H1 (cell line): ENCODE data around the gene CLEC16A. TPM values are rescaled to one million over a fixed set of nuclear protein-coding genes. Genes with fewer than 3 reads are reported as not detected.

Source experiments
- CTCF ChIA-PET: fragments of 300-600 bp; sonication (Branson Sonifier 250); formaldehyde crosslinking; loops from one replicate; lab custom pipeline; 2021; ENCODE audit not compliant: partially characterized antibody; lab: Charles Lee
- POLR2A ChIA-PET: fragments of 300-600 bp; sonication (Branson Sonifier 250); formaldehyde crosslinking; loops from one replicate; lab custom pipeline; 2021; ENCODE audit warnings: inconsistent platforms; ENCODE audit not compliant: partially characterized antibody; lab: Charles Lee
- DNase-seq, 2 experiments: peaks; one replicate each; pipeline versions ENCODE4 v3.0.0 to v3.0.0-alpha.2; 2010 to 2022; ENCODE audit warnings: low spot score in 2 of 2, low read depth in 1 of 2, mixed read lengths in 1 of 2
- FAIRE-seq: peaks from 2 replicates; lab custom pipeline; 2011; peaks lifted over from hg19 to GRCh38; lab: Jason Lieb, UNC
- H2AFZ ChIP-seq: 2 replicates; pipeline ENCODE4 v1.8.1; 2012; ENCODE audit warnings: low read length, inconsistent platforms
- H2AK5ac ChIP-seq: 2 replicates; pipeline ENCODE4 v1.6.1; 2013; ENCODE audit warnings: low read depth, low read length
- H2BK120ac ChIP-seq: replicated peaks from 2 replicates; pipeline ENCODE3; 2013; ENCODE audit warnings: low read depth, low read length, inconsistent platforms
- H2BK12ac ChIP-seq: 2 replicates; pipeline ENCODE4 v1.6.1; 2013; ENCODE audit warnings: low read depth, low read length
- H2BK15ac ChIP-seq: 2 replicates; pipeline ENCODE4 v1.6.1; 2013; ENCODE audit warnings: low read length
- H2BK20ac ChIP-seq: 2 replicates; pipeline ENCODE4 v1.6.1; 2013; ENCODE audit warnings: low read length
- H2BK5ac ChIP-seq: 2 replicates; pipeline ENCODE4 v1.6.1; 2013; ENCODE audit warnings: low read depth, low read length
- H3K14ac ChIP-seq: 2 replicates; pipeline ENCODE4 v1.6.1; 2013; ENCODE audit warnings: inconsistent platforms; ENCODE audit not compliant: insufficient read length
- H3K18ac ChIP-seq: 2 replicates; pipeline ENCODE4 v1.6.1; 2013; ENCODE audit warnings: low read length; ENCODE audit errors: extremely low read depth
- H3K23ac ChIP-seq: 2 replicates; pipeline ENCODE4 v1.6.1; 2013; ENCODE audit warnings: inconsistent platforms; ENCODE audit not compliant: insufficient read length
- H3K23me2 ChIP-seq: 2 replicates; pipeline ENCODE4 v1.6.1; 2013; ENCODE audit warnings: low read depth, low read length
- H3K27ac ChIP-seq: 2 replicates; pipeline ENCODE4 v1.6.1; 2011; ENCODE audit warnings: low read depth, low read length, inconsistent platforms
- H3K27me3 ChIP-seq, 4 experiments: replicated peaks in 1 of 4; 1 replicate in 1 of 4; 2 replicates in 3 of 4; pipeline versions ENCODE4 v1.6.1 to v1.8.1; 2011 to 2013; ENCODE audit warnings: low read length in 3 of 4, mild to moderate bottlenecking in 3 of 4, inconsistent platforms in 2 of 4, mixed read lengths in 2 of 4, moderate library complexity in 1 of 4; ENCODE audit not compliant: control insufficient read depth in 3 of 4, insufficient read depth in 3 of 4; ENCODE audit errors: extremely low read depth in 1 of 4
- H3K36me3 ChIP-seq, 4 experiments: 2 replicates each; pipeline versions ENCODE4 v1.6.1 to v1.8.1; 2011 to 2013; ENCODE audit warnings: mild to moderate bottlenecking in 4 of 4, low read length in 3 of 4, moderate library complexity in 2 of 4, control low read depth in 1 of 4, inconsistent platforms in 1 of 4; ENCODE audit not compliant: insufficient read depth in 4 of 4, control insufficient read depth in 2 of 4
- H3K4ac ChIP-seq: replicated peaks from 2 replicates; pipeline ENCODE3; 2013; ENCODE audit warnings: low read length, low read depth, mixed read lengths, inconsistent platforms; ENCODE audit not compliant: insufficient read length
- H3K4me1 ChIP-seq, 4 experiments: replicated peaks in 1 of 4; 1 replicate in 1 of 4; 2 replicates in 3 of 4; pipeline versions ENCODE4 v1.6.1 to v1.8.1; 2011 to 2013; ENCODE audit warnings: low read length in 3 of 4, inconsistent platforms in 2 of 4, mixed read lengths in 1 of 4; ENCODE audit not compliant: insufficient read depth in 4 of 4, control insufficient read depth in 3 of 4
- H3K4me2 ChIP-seq, 2 experiments: 2 replicates each; pipeline versions ENCODE4 v1.6.1 to v1.8.1; 2011 to 2013; ENCODE audit warnings: low read depth in 2 of 2, low read length in 2 of 2, control low read depth in 1 of 2, inconsistent platforms in 1 of 2, mild to moderate bottlenecking in 1 of 2; ENCODE audit not compliant: insufficient read depth in 1 of 2
- H3K4me3 ChIP-seq, 4 experiments: fragments of 200-600, 300-600 bp in 1 of 4; sonication (generic), shearing (Covaris generic), sonication (Bioruptor Twin) in 1 of 4; 2 replicates each; pipeline versions ENCODE4 v1.5.1 to v1.8.1; 2011 to 2016; ENCODE audit warnings: low read length in 4 of 4, low read depth in 3 of 4, control low read depth in 2 of 4, inconsistent platforms in 2 of 4, mild to moderate bottlenecking in 2 of 4, mixed read lengths in 1 of 4, moderate library complexity in 1 of 4; ENCODE audit not compliant: insufficient read depth in 2 of 4; ENCODE audit errors: extremely low read depth in 1 of 4
- H3K56ac ChIP-seq: replicated peaks from 2 replicates; pipeline ENCODE3; 2013; ENCODE audit warnings: low read depth, mild to moderate bottlenecking, mixed read lengths, low read length, inconsistent platforms; ENCODE audit not compliant: insufficient read length
- H3K79me1 ChIP-seq: 2 replicates; pipeline ENCODE4 v1.6.1; 2013; ENCODE audit warnings: low read depth, low read length, control low read depth
- H3K79me2 ChIP-seq, 2 experiments: 2 replicates each; pipeline versions ENCODE4 v1.6.1 to v1.8.1; 2012 to 2013; ENCODE audit warnings: low read length in 2 of 2, mild to moderate bottlenecking in 2 of 2, inconsistent platforms in 1 of 2; ENCODE audit not compliant: insufficient read depth in 2 of 2, control insufficient read depth in 1 of 2
- H3K9ac ChIP-seq, 4 experiments: replicated peaks in 1 of 4; 1 replicate in 1 of 4; 2 replicates in 3 of 4; pipeline versions ENCODE4 v1.6.1 to v1.8.1; 2011 to 2013; ENCODE audit warnings: low read depth in 3 of 4, low read length in 3 of 4, control low read depth in 2 of 4, mild to moderate bottlenecking in 2 of 4, moderate library complexity in 2 of 4, inconsistent platforms in 1 of 4; ENCODE audit errors: extremely low read depth in 1 of 4
- H3K9me3 ChIP-seq, 2 experiments: 2 replicates each; pipeline versions ENCODE4 v1.6.1 to v1.8.1; 2012 to 2013; ENCODE audit warnings: mild to moderate bottlenecking in 2 of 2, moderate library complexity in 2 of 2, control low read depth in 1 of 2, inconsistent platforms in 1 of 2, low read depth in 1 of 2, low read length in 1 of 2, mixed read lengths in 1 of 2; ENCODE audit not compliant: insufficient read depth in 2 of 2
- H4K20me1 ChIP-seq, 2 experiments: replicated peaks in 1 of 2; 2 replicates each; pipeline versions ENCODE3 to v1.8.1; 2011 to 2013; ENCODE audit warnings: inconsistent platforms in 2 of 2, low read length in 2 of 2, mild to moderate bottlenecking in 1 of 2; ENCODE audit not compliant: insufficient read depth in 2 of 2, control insufficient read depth in 1 of 2
- H4K5ac ChIP-seq: 2 replicates; pipeline ENCODE4 v1.6.1; 2013; ENCODE audit warnings: low read length, low read depth, mixed read lengths, inconsistent platforms; ENCODE audit not compliant: insufficient read length
- H4K8ac ChIP-seq: 2 replicates; pipeline ENCODE4 v1.8.0; 2013; ENCODE audit warnings: mild to moderate bottlenecking, moderate library complexity, low read length, inconsistent platforms; ENCODE audit not compliant: insufficient read depth; ENCODE audit errors: extremely low read depth
- H4K91ac ChIP-seq: replicated peaks from 2 replicates; pipeline ENCODE3; 2013; ENCODE audit warnings: low read length, mixed read lengths, inconsistent platforms; ENCODE audit not compliant: insufficient read length
- ATF2 ChIP-seq: IDR thresholded peaks from 2 replicates; pipeline ENCODE4 v1.6.1; 2012; ENCODE audit warnings: low read length, inconsistent platforms
- CHD2 ChIP-seq: IDR thresholded peaks from 2 replicates; pipeline ENCODE4 v1.6.1; 2012; ENCODE audit warnings: low read length, improper control_type of control experiment
- JUND ChIP-seq: IDR thresholded peaks from 2 replicates; pipeline ENCODE4 v1.6.1; 2011; ENCODE audit warnings: mild to moderate bottlenecking, improper control_type of control experiment, low read length
- KDM1A ChIP-seq: fragments of 200-600, 300-600 bp; sonication (generic); IDR thresholded peaks from 2 replicates; pipeline ENCODE4 v1.7.1; 2016; ENCODE audit warnings: mild to moderate bottlenecking, low read length, borderline replicate concordance
- KDM4A ChIP-seq: IDR thresholded peaks from one replicate; pipeline ENCODE4 v1.7.1; 2012; ENCODE audit warnings: low read depth, mild to moderate bottlenecking, moderate library complexity, low read length, inconsistent platforms; ENCODE audit not compliant: severe bottlenecking
- NRF1 ChIP-seq: IDR thresholded peaks from 2 replicates; pipeline ENCODE4 v1.6.1; 2011; ENCODE audit warnings: mild to moderate bottlenecking, low read depth, low read length, improper control_type of control experiment
- POLR2AphosphoS5 ChIP-seq: IDR thresholded peaks from 2 replicates; pipeline ENCODE4 v1.6.1; 2011; ENCODE audit warnings: low read depth, low read length
- RXRA ChIP-seq: IDR thresholded peaks from 2 replicates; pipeline ENCODE4 v1.6.1; 2011; ENCODE audit warnings: low read depth, mild to moderate bottlenecking, low read length, moderate library complexity; ENCODE audit not compliant: insufficient read depth
- SAP30 ChIP-seq: fragments of 300-600 bp; sonication (generic); IDR thresholded peaks from 2 replicates; pipeline ENCODE4 v1.7.1; 2012; ENCODE audit warnings: low read length, moderate library complexity, mild to moderate bottlenecking, inconsistent platforms; ENCODE audit not compliant: insufficient read depth, insufficient replicate concordance
- SP1 ChIP-seq: IDR thresholded peaks from 2 replicates; pipeline ENCODE4 v1.6.1; 2011; ENCODE audit warnings: low read depth, low read length
- ZNF274 ChIP-seq: IDR thresholded peaks from 2 replicates; pipeline ENCODE4 v1.7.0; 2012; ENCODE audit warnings: low read length, borderline replicate concordance; ENCODE audit errors: extremely low read depth
- WGBS, 2 experiments: shearing (Covaris generic) in 1 of 2; methylation state at CpG; one replicate each; pipeline versions ENCODE4 v1.1.6 to v1.1.7; 2013 to 2015; ENCODE audit warnings: low lambda C conversion rate in 2 of 2, mixed read lengths in 2 of 2, inconsistent platforms in 1 of 2, low coverage in 1 of 2, missing lambda C conversion rate in 1 of 2; ENCODE audit not compliant: insufficient replicate concordance in 2 of 2, insufficient coverage in 1 of 2, insufficient read length in 1 of 2; ENCODE audit errors: extremely low coverage in 1 of 2, missing lambda C conversion rate in 1 of 2; 5-methylcytosine and 5-hydroxymethylcytosine counted together
- polyA plus RNA-seq, 7 experiments: library from polyadenylated mRNA; depleted of rRNA in 3 of 7; stranded (reverse) in 5 of 7; unstranded in 2 of 7; fragments of >200 nt in 5 of 7; fragments of 200-250 nt in 2 of 7; gene quantifications; 1 replicate in 5 of 7; 2 replicates in 1 of 7; 4 replicates in 1 of 7; pipeline versions ENCODE4 v1.2.1 to v1.2.3, GENCODE V29; 2011 to 2013; ENCODE audit warnings: missing spikeins in 2 of 7, mixed read lengths in 2 of 7
- total RNA-seq: library from RNA; stranded (reverse); fragmentation: NEBNext Ultra II Directional; extraction: Animal tissue kit (Norgen Biotek cat#: 25700); gene quantifications from 2 replicates; pipeline ENCODE4 v1.2.1, GENCODE V29; 2021

The CLEC16A gene
- total and polyA plus RNA-seq, 2 of the 8 experiments (the other 6 are each of a cell fraction or from before 2014, with no cell fraction given), result 7.6 to 19.3 TPM

GRCh38 chr16:10897134-10897533, 47.2 kb upstream of the CLEC16A start:
- no peak overlapping the region for H3K14ac ChIP-seq
- CTCF ChIA-PET, result interaction anchor here (0.6 to 2.4 kb wide), 4 partner anchors 10 to 330 kb away, joined by 3 to 7 read pairs (median 4); partner anchors contain the start of gene CIITA
- H4K91ac ChIP-seq, result no peak overlapping the region
- no peak overlapping the region for H2BK15ac ChIP-seq
- H2BK5ac ChIP-seq, result no peak overlapping the region
- H3K56ac ChIP-seq, result no peak overlapping the region
- WGBS, 2 experiments, result 86% methylated on average over 5 of the region's 5 CpGs; no CpG with 5 or more reads in 1 of the 2 experiments
- H2BK120ac ChIP-seq, result no peak overlapping the region
- no peak overlapping the region for H3K4me2 ChIP-seq
- no peak overlapping the region for H3K4ac ChIP-seq
- H3K23me2 ChIP-seq, result no peaks in the 10 kb centered on the region; the same call in 1 of the 2 replicates
- no peak overlapping the region for H3K9ac ChIP-seq
- no peak overlapping the region for H2BK20ac ChIP-seq
- DNase-seq (no peak), FAIRE-seq (no peak)
- H3K79me2 ChIP-seq, result no peaks in the 10 kb centered on the region
- TF ChIP-seq NRF1 (no peak), POLR2AphosphoS5 (no peak), ATF2 (no peak), CHD2 (no peak), RXRA (no peak), SP1 (no peak), KDM4A (no peak), SAP30 (no peak), JUND (no peak), ZNF274 (no peak), KDM1A (no peak)
- H4K5ac ChIP-seq, result no peak overlapping the region
- H3K9me3 ChIP-seq, result no peaks in the 10 kb centered on the region
- no peak overlapping the region for H2AFZ ChIP-seq
- H4K20me1 ChIP-seq, result peaks cover 0 to 3% of the 10 kb centered on the region in 2 experiments
- H2AK5ac ChIP-seq, result no peak overlapping the region
- no peak overlapping the region for H4K8ac ChIP-seq
- no peaks in the 10 kb centered on the region for H3K79me1 ChIP-seq
- no peak overlapping the region for H3K27ac ChIP-seq
- no peak overlapping the region for H3K18ac ChIP-seq
- POLR2A ChIA-PET, result no interaction called here
- H3K4me1 ChIP-seq, result peaks cover 0 to 6% (median 0%) of the 10 kb centered on the region in 4 experiments; a peak in 2 of 7 replicates
- no peaks in the 10 kb centered on the region; a peak in 1 of 7 replicates for H3K27me3 ChIP-seq
- H2BK12ac ChIP-seq, result no peak overlapping the region
- H3K4me3 ChIP-seq, result no peak overlapping the region
- H3K23ac ChIP-seq, result no peak overlapping the region
- H3K36me3 ChIP-seq, result no peaks in the 10 kb centered on the region
